Measurements from ENCODE around the gene CYP27B1. TPM values are rescaled to one million over a fixed set of nuclear protein-coding genes. Genes with fewer than 3 reads are reported as not detected.

Gene CYP27B1
- total and polyA plus RNA-seq, 9 of the 15 experiments (the other 6 are each of a cell fraction or from before 2014, with no cell fraction given): 0.18 to 4.2 (median 1.8) TPM

DNA sequence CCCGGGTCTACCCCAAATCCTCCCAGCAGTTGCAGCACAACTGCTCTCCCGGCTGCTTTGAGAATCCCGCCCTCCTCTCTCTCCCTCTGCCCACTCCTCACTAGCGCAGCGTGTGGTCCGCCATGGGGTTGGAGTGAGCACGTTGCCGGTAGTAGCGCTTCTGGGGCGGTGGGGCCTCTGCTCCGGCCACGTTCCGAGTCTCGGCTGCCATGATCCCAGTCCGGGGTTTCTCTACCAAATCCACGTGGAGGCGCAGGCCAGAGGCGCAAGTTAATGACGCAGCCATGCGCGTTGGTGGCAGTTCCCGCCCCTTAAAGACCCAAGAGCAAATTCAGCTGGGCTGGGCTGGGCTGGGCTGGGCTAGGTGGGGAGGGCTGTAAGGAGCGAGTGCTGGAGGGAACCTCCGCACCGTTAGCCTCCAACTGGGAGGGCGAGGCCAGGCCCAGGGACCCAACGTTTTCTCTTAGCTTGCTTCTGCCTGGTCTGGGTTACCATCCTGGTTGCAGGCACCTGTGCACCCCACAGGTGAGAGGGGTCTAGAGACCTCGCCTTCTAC is 5.1 kb upstream of the CYP27B1 start, which contains the start of gene METTL1 (continued):
- TF ChIP-seq ZBTB40 (IDR thresholded peaks at IDR 0.05): peak; percentile 51; the same call in 1 of the 2 replicates
- TF ChIP-seq ZBTB40 (CRISPR knock-in tag; IDR thresholded peaks at IDR 0.05): no peak
- TF ChIP-seq, protein P1, sequence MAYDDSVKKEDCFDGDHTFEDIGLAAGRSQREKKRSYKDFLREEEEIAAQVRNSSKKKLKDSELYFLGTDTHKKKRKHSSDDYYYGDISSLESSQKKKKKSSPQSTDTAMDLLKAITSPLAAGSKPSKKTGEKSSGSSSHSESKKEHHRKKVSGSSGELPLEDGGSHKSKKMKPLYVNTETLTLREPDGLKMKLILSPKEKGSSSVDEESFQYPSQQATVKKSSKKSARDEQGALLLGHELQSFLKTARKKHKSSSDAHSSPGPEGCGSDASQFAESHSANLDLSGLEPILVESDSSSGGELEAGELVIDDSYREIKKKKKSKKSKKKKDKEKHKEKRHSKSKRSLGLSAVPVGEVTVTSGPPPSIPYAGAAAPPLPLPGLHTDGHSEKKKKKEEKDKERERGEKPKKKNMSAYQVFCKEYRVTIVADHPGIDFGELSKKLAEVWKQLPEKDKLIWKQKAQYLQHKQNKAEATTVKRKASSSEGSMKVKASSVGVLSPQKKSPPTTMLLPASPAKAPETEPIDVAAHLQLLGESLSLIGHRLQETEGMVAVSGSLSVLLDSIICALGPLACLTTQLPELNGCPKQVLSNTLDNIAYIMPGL (CRISPR knock-in tag; IDR thresholded peaks at IDR 0.05): no peak
- no peak for TF ChIP-seq HMG20A (CRISPR knock-in tag; conservative IDR thresholded peaks at IDR 0.05)
- TF ChIP-seq MTF1 (CRISPR knock-in tag; IDR thresholded peaks at IDR 0.05; ENCODE audit: borderline replicate concordance): no peak
- TF ChIP-seq TCFL5 (CRISPR knock-in tag; conservative IDR thresholded peaks at IDR 0.05): no peak
- no peak for TF ChIP-seq ZC3H8 (IDR thresholded peaks at IDR 0.05)
- TF ChIP-seq, protein P2, sequence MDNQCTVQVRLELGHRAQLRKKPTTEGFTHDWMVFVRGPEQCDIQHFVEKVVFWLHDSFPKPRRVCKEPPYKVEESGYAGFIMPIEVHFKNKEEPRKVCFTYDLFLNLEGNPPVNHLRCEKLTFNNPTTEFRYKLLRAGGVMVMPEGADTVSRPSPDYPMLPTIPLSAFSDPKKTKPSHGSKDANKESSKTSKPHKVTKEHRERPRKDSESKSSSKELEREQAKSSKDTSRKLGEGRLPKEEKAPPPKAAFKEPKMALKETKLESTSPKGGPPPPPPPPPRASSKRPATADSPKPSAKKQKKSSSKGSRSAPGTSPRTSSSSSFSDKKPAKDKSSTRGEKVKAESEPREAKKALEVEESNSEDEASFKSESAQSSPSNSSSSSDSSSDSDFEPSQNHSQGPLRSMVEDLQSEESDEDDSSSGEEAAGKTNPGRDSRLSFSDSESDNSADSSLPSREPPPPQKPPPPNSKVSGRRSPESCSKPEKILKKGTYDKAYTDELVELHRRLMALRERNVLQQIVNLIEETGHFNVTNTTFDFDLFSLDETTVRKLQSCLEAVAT (IDR thresholded peaks at IDR 0.05): peak in 1 of 2 experiments; percentile 1; a peak in 1 of 4 replicates
- TF ChIP-seq MYC (IDR thresholded peaks at IDR 0.05; ENCODE audit: low read depth, low read length): peak; percentile 100
- peak; percentile 99 for TF ChIP-seq MYC (CRISPR knock-in tag; IDR thresholded peaks at IDR 0.05; ENCODE audit: borderline replicate concordance, low read depth)
- no peak for TF ChIP-seq STAT5A (IDR thresholded peaks at IDR 0.05; ENCODE audit: borderline replicate concordance, low read length)
- peak; percentile 3 for TF ChIP-seq MEIS2 (IDR thresholded peaks at IDR 0.05; ENCODE audit: partially characterized antibody)
- TF ChIP-seq DDX20 (tag; IDR thresholded peaks at IDR 0.05; ENCODE audit: low read depth): no peak
- TF ChIP-seq FOXA3 (CRISPR knock-in tag; conservative IDR thresholded peaks at IDR 0.05 in 1 of 2, IDR thresholded peaks at IDR 0.05 in 1 of 2): peak in 1 of 2 experiments; percentile 79; a peak in 2 of 4 replicates
- TF ChIP-seq STAG1 (CRISPR knock-in tag; IDR thresholded peaks at IDR 0.05; ENCODE audit: borderline replicate concordance): no peak
- TF ChIP-seq SREBF2 (CRISPR knock-in tag; IDR thresholded peaks at IDR 0.05): no peak
